NCI-H2227 (cell line): ENCODE results near the gene PELI1.
"Not testable (repeated sequence)": the region's sequence is repeated elsewhere in the genome, so short reads cannot be mapped to it uniquely, and the experiment has no call there.

Experiments used
- DNase-seq: peaks from one replicate; lab custom pipeline; 2025; ENCODE audit not compliant: unreplicated experiment; lab: John Stamatoyannopoulos, UW

Gene PELI1

GRCh38 chr2:64090264-64090663, 54.0 kb downstream of the PELI1 start:
- no peak for DNase-seq

GRCh38 chr2:64086347-64087082, 57.7 kb downstream of the PELI1 start:
- DNase-seq, result no peak

DNA sequence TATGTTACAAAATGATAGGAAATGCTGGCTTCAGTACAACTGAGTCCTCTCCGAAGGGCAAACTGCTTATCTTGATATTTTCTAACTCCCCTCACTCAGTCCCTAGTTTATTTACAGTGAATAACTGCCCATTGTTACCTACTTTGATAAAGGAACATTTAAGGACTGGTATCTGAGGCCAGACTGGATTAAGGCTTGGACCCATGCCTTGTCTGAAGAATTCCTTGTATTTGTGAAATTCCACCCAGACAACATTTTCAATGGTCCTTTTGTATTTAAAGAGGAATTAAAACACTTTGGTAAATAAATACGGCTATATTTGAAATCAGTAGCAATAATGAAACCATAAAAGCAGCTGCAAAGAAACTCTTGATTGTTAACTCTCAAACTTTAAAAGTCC, 58.3 kb downstream of the PELI1 start:
- DNase-seq, result no peak

DNA sequence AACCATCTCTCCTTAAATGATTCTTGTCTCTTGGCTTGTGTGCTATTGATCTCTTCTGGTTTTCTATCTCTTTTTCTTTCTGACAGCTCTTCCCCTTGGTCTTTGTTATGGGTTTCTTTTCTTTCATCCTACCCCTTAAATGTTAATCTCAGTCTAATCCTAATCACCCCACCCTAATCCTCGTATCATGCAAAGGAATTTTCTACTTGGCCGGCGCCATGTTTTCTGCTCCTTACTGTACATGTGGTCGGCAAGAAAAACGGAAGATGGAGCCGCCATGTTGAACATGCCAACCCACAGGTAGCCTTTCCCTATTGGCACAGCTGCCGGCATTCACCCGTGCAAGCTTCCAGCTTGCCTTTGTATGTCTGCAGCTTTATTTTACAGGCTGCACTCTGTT, 63.2 kb downstream of the PELI1 start:
- DNase-seq, result no peak

DNA sequence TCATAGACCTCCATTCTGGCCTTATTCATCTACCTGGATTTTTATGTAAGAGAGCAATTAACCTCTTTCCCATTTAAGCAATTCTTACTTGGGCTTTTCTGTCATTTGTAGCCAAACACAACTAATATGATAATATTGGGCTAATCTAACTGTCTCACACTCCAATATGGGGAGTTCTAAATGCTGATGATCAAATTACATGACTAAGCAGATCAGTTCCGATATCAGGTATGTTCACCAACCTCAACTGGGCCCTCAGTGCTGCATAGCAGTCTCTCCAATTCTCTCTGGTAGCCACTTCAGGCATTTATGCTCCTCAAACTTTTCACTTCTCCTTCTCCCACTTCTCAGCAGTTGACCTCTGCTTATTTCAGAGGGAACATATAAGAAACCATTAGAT, 64.0 kb downstream of the PELI1 start:
- no peak for DNase-seq

DNA sequence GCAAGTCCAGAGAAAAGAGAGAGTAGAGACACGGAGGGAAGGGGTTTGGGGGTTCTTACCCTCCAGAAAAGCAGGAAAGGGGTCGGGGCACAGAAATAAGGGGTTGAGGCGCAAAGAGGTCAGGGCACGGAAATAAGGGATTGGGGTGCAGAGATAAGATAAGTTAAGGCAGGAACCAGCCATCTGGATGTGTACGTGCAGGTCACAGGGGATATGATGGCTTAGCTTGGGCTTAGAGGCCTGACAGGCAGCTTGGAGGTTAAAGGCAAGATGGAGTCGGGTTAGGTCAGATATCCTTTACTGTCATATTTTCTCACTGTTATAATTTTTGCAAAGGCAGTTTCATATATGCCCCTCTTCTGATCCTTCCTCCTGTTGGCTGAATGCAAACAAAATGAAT, 64.5 kb downstream of the PELI1 start:
- not testable (repeated sequence) for DNase-seq

- not testable (repeated sequence) for DNase-seq
These were observed 67.4 kb downstream of the PELI1 start for GRCh38 chr2:64076828-64077227.

- not testable (repeated sequence) for DNase-seq
These were observed 69.6 kb downstream of the PELI1 start for GRCh38 chr2:64074616-64075015.

GRCh38 chr2:64067326-64067725, 76.9 kb downstream of the PELI1 start:
- no peak for DNase-seq

GRCh38 chr2:64065516-64065915, 78.7 kb downstream of the PELI1 start:
- DNase-seq, result no peak

- no peak for DNase-seq
These were observed 80.3 kb downstream of the PELI1 start for GRCh38 chr2:64063924-64064331.

DNA sequence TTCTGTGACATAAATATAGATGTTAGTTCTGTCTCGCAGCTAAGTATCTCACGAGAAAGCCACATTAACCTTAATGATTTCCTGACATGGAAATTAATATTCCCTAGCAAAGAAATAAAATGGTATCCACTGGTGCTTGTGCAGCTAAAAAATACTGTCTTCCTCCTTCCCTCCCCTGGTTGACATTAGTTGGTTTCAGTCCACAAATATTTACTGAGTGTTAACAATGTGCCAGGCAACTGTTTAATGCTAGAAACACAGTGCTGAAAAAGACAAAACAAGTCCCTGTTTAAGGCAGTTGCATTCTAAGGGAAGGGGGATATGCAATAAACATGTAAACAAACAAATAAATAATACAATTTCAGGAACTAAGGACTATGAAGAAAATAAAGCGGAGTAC, 80.8 kb downstream of the PELI1 start:
- no peak for DNase-seq

GRCh38 chr2:64062840-64063239, 81.4 kb downstream of the PELI1 start:
- no peak for DNase-seq

DNA sequence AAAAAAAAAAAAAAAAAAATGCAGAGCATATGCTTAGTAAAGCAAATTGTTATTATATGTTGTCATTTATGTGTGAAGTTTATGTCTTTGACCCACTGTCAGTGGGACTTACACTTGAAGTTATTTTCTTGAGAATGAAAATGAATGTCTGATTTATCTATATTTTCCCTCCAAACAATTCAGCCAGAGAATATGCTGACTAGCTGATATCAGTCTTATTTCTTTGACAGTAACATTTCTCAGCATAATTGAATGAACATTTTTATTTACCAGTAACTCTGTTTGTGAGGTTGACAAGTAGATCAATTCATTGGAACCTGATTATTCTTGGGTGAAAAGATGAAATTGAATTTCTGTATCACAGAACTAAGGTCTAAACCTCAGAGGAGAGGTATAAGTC, 85.0 kb downstream of the PELI1 start:
- DNase-seq, result no peak

GRCh38 chr2:64056021-64056420, 88.2 kb downstream of the PELI1 start:
- no peak for DNase-seq

DNA sequence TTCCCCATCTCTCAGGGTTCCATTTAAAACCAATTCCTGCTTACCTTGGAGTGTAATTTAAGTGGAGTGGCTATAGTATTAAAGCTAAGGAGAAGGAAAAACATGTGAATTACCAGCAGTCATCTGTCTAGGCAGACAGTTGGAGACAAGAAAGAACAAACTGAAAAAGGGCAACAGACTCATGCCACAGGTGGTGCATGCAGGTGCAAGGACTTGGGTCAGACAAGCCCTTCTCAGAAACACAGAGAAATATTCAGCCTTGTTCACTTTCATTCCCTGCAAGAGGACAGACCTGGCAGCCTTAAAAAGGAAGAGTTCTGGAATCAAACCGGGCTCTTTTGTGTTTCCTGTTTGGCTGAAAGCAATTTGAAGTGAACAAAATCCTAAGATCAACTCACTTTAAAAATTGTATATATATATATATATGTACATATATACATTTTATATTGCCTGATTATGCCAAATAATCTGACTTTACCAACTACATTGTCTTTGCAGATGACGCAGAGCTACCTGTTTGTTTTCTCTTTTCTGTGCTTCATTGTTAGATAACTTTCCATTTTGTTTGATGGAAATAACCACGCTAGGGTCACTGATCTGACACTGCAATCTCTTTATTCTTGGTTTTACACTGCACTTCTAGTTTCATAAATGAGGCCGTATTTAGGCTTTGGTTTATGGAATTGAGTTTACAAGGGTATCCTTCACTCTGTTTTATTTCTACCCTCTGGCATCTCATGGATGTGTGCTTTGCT, 89.9 kb downstream of the PELI1 start:
- no peak for DNase-seq

GRCh38 chr2:64052463-64053241, 91.6 kb downstream of the PELI1 start:
- DNase-seq, result no peak

DNA sequence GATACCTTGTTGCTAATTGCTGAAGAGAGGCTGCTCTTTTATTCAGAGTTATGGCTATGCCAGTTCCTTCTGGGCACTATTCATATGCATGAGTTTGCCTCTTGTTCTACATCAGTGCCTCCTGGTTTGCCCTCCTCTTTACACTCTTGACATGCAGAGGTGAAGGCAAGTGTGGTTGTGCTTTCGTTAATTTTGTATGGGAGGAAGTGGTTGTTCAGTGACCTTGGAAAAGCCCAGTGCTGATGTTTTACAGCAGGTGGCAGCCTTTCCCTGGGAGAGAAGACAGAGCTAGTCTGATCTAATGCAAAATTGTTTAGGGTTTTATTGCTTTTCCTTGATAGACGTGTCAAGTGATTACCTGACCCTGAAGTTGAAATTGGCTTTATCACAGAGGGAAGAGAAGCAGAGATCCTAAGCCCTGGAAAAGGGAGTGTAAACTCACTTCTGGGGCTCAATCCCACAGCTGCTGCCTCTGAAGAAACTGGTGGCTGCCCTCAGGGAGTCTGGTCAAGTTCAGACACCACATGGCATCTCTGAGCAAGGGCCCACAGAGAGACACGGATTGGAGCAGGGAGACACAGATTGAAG, 94.5 kb downstream of the PELI1 start:
- peak; percentile 67 for DNase-seq

DNA sequence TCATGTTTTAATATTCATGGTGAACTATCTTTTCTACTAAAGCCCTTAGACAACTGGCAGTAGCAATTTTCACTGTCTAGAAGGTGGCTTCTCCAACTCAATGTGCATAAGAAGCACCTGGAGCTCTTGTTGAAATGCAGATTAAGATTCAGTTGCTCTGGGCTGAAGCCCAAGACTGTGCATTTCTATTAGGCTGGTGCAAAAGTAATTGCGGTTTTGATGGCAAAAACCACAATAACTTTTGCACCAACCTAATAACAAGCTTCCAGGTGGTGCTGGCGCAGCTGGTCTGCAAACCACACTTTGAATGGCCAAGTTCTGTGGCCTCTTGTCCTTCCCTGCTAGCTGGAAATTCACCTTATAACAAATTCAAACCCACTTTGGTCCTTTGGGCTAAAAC, 98.3 kb downstream of the PELI1 start:
- no peak for DNase-seq
